Activated CD4-positive, alpha-beta T cell treated with anti-CD3 and anti-CD28 coated beads for 36 hours (primary cell): Measurements from ENCODE around the gene LRRC8E. TPM values are rescaled to one million over a fixed set of nuclear protein-coding genes. Genes with fewer than 3 reads are reported as not detected.
"Not testable (repeated sequence)": the region's sequence is repeated elsewhere in the genome, so short reads cannot be mapped to it uniquely, and the experiment has no call there.

ENCODE experiments used
- ATAC-seq: fragments of 200-7000 bp; cut with Tn5 transposase; one replicate; pipeline ENCODE4 v1.10.0; 2021; ENCODE audit warnings: mild to moderate bottlenecking, moderate library complexity
- CTCF ChIA-PET: fragments of 350-600 bp; sonication (Branson Sonifier 250); formaldehyde crosslinking; loops from one replicate; lab custom pipeline; 2021; ENCODE audit warnings: antibody characterized with exemption; lab: Charles Lee
- POLR2A ChIA-PET: fragments of 350-600 bp; sonication (Branson Sonifier 250); formaldehyde crosslinking; loops from one replicate; lab custom pipeline; 2021; ENCODE audit warnings: antibody characterized with exemption, inconsistent platforms; lab: Charles Lee
- DNase-seq: peaks from one replicate; pipeline ENCODE4 v3.0.0-alpha.2; 2020
- H3K27ac Mint-ChIP-seq: one replicate; pipeline ENCODE4 v1.8.0; 2021; ENCODE audit warnings: mixed read lengths
- H3K27me3 Mint-ChIP-seq: one replicate; pipeline ENCODE4 v1.8.0; 2021; ENCODE audit warnings: mixed read lengths
- H3K36me3 Mint-ChIP-seq: one replicate; pipeline ENCODE4 v1.8.0; 2021; ENCODE audit warnings: low read depth, mixed read lengths
- H3K4me1 Mint-ChIP-seq: one replicate; pipeline ENCODE4 v1.8.0; 2021; ENCODE audit warnings: mixed read lengths
- H3K4me3 Mint-ChIP-seq: one replicate; pipeline ENCODE4 v1.8.0; 2021; ENCODE audit warnings: mild to moderate bottlenecking, moderate library complexity, mixed read lengths
- H3K9me3 Mint-ChIP-seq: one replicate; pipeline ENCODE4 v1.8.0; 2021; ENCODE audit warnings: low read depth, mixed read lengths
- intact Hi-C, 2 experiments: fragments of 100-400 bp; cut with DNase I in 1 of 2; cut with micrococcal nuclease in 1 of 2; formaldehyde crosslinking; loops; one replicate each; pipeline versions ENCODE4 v1.14.2 to v1.15.1; 2022 to 2024; cut with DNase I, micrococcal nuclease
- total RNA-seq, 2 experiments: library from RNA; stranded (reverse); gene quantifications; one replicate each; pipeline ENCODE4 v1.2.3, GENCODE V29; 2021

The LRRC8E gene
- total RNA-seq, 2 experiments from 2014 or later, result not detected

DNA sequence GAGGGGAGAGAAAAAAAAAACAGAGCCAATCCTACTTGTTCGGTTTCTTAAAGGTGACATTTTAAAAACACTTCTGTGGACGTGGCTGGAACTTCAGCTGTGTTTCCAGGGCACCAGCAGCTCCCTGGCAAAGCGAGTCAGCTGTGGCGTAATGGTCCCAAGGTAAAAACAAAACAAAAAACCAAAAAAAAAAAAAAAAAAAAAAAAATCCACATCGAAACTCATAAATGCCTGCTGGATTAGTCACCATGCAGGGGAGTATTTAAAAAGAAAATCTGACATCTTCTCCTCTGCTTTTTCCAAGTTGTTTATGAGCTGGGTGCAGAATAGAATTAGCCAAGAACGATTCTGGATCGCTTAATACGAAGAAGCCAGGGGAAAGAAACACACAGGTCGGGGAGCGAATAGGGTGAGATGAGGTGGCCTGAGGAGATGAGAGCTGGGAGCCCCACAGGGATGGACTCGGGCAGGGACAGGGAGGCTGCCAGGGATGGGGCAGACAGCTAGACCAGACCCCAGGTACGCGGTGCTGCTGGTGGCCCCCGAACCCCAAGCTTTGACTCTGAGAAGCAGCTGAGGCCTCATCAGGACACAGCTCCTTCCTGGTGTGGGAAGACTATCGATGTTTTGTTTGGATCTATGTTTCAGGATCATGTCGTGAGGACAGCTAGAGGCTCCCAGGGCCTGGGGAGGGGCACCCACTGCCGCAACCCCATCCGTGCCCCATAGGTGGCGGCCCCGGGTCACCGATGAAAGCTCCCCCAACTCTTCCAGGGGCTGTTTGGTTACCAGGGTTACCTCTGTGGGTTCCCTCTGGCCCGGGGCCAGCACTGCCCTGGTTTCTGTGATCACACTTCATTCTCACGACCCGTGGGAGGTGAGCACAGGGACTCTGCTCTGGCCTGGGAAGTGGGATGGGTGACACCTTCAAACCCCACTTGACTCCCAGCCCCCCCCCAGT lies 40.7 kb downstream of the LRRC8E start:
- H3K27me3 Mint-ChIP-seq, result peaks cover 1% of the 10 kb centered on the region
- peaks cover 20% of the 10 kb centered on the region for H3K36me3 Mint-ChIP-seq
- intact Hi-C loops, result no loop called here
- POLR2A ChIA-PET, result interaction anchor here (0.7 to 2.1 kb wide), 5 partner anchors 11 to 41 kb away, joined by 3 to 9 read pairs (median 4); partner anchors contain the start of gene TIMM44
- H3K4me1 Mint-ChIP-seq, result peaks cover 22% of the 10 kb centered on the region
- no peak overlapping the region for H3K27ac Mint-ChIP-seq
- ATAC-seq, result peak; percentile 38
- DNase-seq, result peak; percentile 81
- CTCF ChIA-PET, result interaction anchor here (0.6 to 2.5 kb wide), 11 partner anchors 9 to 728 kb away, joined by 3 to 14 read pairs (median 4); partner anchors contain the start of genes SNAPC2 and TIMM44
- H3K4me3 Mint-ChIP-seq, result no peak overlapping the region
- H3K9me3 Mint-ChIP-seq, result no peaks in the 10 kb centered on the region

DNA sequence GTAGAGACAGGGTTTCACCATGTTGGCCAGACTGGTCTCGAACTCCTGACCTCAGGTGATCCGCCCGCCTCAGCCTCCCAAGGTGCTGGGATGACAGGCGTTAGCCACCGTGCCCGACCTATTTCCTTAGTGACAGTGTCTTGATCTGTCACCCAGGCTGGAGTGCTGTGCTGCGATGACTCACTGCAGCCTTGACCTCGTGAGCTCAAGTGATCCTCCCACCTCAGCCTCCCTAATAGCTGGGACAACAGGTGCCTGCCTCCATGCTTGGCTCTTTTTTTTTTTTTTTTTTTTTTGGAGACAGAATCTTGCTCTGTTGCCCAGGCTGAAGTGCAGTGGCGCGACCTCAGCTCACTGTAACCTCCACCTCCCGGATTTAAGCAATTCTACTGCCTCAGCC lies 41.7 kb downstream of the LRRC8E start:
- CTCF ChIA-PET, result interaction anchor here (0.7 to 2.5 kb wide), 3 partner anchors 8 to 76 kb away, joined by 3 to 14 read pairs (median 12); partner anchors contain the start of gene TIMM44
- intact Hi-C loops, H3K27ac Mint-ChIP-seq, H3K4me3 Mint-ChIP-seq, H3K27me3 Mint-ChIP-seq, H3K9me3 Mint-ChIP-seq, DNase-seq, ATAC-seq: not testable (repeated sequence)
- peaks cover 22% of the 10 kb centered on the region for H3K4me1 Mint-ChIP-seq
- H3K36me3 Mint-ChIP-seq, result peaks cover 24% of the 10 kb centered on the region
- POLR2A ChIA-PET, result interaction anchor here (0.8 to 2.1 kb wide), 4 partner anchors 9 to 14 kb away, joined by 3 to 9 read pairs (median 4); partner anchors contain the start of gene TIMM44

DNA sequence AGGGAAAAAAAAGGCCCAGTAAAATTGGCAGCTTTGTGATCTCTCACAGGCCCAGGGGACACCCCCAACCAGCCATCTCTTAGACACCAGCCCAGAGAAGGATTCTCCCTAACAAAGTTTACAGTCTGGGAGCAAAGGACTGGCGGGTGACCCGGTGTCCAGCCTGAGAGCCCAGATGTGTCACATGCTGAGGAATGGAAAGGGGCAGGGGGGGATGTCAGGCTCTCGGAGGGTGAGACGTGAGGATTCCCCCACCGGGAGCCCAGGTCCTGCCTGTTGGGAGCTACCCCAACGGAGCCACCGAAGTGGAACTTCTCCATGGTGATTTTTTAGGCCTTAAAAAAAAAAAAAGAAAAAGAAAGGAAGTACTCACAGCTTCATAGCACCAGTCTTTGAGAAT lies 42.5 kb downstream of the LRRC8E start:
- intact Hi-C loops, result no loop called here
- ChIA-PET POLR2A (interaction anchor here (0.8 kb wide), 1 partner anchor 10 kb away, joined by 3 read pairs; no protein-coding TSS in a partner anchor), CTCF (interaction anchor here (0.8 to 2.5 kb wide), 2 partner anchors 13 to 192 kb away, joined by 3 to 14 read pairs; partner anchors contain the start of gene TIMM44)
- Mint-ChIP-seq H3K27me3 (no peaks in the 10 kb centered on the region), H3K4me1 (peaks cover 20% of the 10 kb centered on the region), H3K27ac (no peak overlapping the region), H3K9me3 (no peaks in the 10 kb centered on the region), H3K36me3 (peaks cover 28% of the 10 kb centered on the region), H3K4me3 (no peak overlapping the region)
- ATAC-seq, result no peak
- no peak for DNase-seq

DNA sequence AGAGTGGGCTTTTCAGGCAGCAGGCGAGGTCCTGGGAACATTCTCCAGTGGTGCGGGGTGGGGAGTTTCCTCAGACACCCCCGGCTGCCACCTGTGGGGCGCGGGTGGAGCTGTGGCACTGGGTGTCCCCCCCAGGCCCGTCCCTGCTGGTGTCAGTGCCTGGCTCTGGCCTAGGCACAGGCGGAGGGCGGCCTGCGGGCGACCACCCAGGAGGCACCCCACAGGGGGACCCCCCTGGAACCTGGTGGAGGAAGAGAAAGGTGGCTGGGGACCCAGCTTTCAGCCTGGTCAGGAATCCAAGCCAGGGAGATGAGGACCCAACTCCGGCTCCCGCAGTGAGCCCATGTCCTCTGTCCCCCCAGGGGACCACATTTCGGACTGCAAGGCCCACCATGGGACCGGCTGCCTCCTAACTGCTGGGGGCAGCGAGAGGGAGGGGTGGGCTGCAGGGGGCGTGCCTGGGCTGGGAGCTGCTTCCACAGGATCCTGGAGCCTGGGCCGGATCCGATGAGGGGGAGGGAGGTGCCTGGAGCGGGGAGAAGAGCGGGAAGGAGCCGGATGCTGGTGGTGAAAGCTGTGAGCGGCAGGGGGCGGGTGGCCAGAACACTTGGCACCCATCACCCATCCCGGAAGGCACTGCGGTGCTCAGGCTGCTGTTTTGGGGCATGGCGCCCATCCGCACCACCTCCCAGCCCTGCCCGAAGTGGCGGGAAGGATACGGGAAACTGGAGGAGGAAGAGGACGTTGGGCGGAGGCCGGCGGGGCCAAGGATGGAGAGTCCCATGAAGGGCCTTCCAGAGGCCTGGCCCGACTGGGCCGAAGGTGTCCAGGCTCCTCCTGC lies 43.1 kb downstream of the LRRC8E start:
- Mint-ChIP-seq H3K27ac (no peak overlapping the region), H3K4me3 (no peak overlapping the region)

DNA sequence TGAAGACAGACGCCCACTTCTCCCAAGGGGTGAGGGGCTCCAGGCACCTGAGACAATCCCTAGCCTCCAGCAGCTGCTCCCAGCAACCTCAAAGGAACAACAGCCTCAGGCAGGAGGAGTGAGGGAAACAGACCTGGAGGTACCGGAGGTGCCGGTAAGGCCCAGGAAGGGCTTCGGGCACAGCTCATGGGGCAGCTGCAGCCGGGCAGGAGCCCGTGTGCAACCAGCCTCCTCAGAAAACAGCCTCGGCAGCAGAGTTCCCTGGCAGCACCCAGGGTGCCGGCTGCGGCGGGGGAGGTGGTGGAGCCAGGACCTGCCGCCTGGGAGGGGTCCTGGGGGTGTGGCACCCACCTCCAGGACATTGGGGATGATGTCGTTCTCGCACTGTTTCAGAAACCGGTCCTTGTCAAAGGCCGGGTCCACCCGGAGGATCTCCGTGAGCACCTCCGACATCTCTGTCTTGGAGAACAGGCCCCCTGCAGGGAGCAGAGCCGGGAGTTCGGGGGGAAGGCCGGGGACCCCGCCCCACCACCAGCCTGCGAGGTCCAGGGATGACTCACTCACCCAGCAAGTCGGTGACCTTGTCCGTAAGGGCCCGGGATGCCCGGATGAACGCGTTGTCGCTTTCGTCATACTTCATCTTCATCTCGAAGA lies 44.1 kb downstream of the LRRC8E start:
- Mint-ChIP-seq H3K27ac (no peak overlapping the region), H3K4me1 (peaks cover 16% of the 10 kb centered on the region), H3K27me3 (no peaks in the 10 kb centered on the region), H3K36me3 (peaks cover 35% of the 10 kb centered on the region), H3K4me3 (no peak overlapping the region), H3K9me3 (no peaks in the 10 kb centered on the region)
- ATAC-seq (no peak), DNase-seq (no peak)
- intact Hi-C loops, result no loop called here
- ChIA-PET CTCF (no interaction called here), POLR2A (no interaction called here)

More for the DNA sequence above, 43.1 kb downstream of the LRRC8E start:
- Mint-ChIP-seq H3K27me3 (no peaks in the 10 kb centered on the region), H3K4me1 (peaks cover 17% of the 10 kb centered on the region), H3K9me3 (no peaks in the 10 kb centered on the region), H3K36me3 (peaks cover 32% of the 10 kb centered on the region)
- intact Hi-C loops, result no loop called here
- POLR2A ChIA-PET, result no interaction called here
- CTCF ChIA-PET, result interaction anchor here (0.8 kb wide), 1 partner anchor 193 kb away, joined by 3 read pairs; no protein-coding TSS in a partner anchor
- ATAC-seq (no peak), DNase-seq (no peak)

DNA sequence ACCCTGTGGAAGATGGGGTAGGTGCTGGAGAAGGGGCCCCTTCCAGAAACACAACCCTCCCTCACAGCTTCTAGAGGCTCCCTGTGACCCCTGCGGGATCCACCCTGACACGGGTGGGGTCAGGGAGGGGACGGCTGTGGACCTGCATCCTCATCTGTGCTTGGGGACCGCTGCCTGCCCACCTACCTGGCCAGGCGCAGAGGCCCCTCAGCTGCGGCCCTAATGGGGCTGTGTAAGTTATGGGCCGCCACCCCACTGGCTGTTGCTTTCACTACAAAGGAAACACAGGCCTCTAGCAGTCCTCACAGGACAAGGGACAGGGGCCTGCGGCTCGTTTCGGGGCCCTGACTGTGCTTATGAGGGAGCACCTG lies 44.6 kb downstream of the LRRC8E start:
- DNase-seq, result no peak
- Mint-ChIP-seq H3K4me1 (peaks cover 16% of the 10 kb centered on the region), H3K4me3 (no peak overlapping the region), H3K36me3 (peaks cover 39% of the 10 kb centered on the region), H3K27ac (no peak overlapping the region), H3K9me3 (no peaks in the 10 kb centered on the region), H3K27me3 (no peaks in the 10 kb centered on the region)
- no peak for ATAC-seq
- intact Hi-C loops, result no loop called here
- CTCF ChIA-PET, result no interaction called here
- POLR2A ChIA-PET, result no interaction called here

DNA sequence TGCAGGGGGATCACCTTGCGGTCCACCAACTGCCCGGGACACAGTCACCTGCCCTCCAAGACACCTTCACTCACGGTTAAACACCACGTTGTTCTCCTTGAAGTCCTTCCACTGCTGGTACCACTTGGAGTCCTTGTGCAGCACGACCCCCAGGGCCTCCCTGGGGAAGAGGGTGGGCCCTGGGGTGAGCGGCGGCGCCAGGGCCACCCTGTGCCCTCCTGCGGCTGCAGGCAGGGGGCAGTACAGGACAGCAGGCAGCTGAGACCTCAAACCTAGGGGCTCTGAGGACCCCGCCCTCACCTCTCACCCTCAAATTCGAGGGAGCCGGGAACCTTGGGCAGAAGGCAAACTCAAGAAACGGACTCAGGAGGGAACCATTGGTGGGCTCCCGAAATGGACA lies 45.1 kb downstream of the LRRC8E start:
- peaks cover 39% of the 10 kb centered on the region for H3K36me3 Mint-ChIP-seq

DNA sequence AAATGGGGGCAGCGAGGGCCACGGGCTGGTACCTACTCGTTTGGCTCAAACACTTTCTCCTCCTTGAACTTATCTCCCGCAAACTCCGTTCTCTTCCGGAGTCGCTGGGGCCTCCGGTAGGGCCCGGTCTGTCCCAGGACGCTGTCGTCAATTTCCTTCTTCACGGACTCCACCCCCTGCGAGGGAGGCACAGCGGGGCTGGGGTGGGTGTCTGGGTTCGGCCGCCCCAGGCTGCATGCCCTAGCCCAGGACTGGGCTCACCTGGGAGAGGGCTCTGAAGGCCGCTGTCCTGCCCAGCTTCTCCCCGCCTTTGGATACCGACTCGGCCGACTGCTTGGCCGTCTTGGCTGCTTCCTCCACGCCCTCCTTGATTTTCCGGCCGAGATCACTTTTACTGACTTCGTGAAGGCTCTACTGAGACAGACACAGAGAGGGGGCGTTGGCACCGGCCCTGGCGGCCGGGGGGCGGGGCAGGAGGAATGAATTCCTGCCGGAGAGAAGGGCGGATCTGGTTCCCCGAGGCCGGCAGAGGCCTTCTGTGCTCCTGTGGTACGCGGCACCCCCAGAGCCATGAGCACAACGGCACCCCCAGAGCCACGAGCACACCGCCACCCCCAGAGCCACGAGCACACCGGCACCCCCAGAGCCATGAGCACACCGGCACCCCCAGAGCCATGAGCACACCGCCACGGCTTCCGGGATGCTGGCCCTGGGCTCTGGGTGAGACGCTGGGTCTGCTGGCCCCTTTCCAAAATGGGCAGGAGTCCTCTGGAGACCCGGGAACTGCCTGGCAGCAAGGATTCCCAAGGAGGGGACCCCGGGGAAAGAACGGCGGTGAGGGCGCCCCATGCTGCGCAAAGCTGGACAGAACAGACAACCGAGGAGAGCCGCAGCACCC lies 45.8 kb downstream of the LRRC8E start:
- Mint-ChIP-seq H3K36me3 (peaks cover 40% of the 10 kb centered on the region), H3K4me1 (peaks cover 11% of the 10 kb centered on the region), H3K27ac (no peak overlapping the region), H3K27me3 (no peaks in the 10 kb centered on the region), H3K4me3 (no peak overlapping the region), H3K9me3 (no peaks in the 10 kb centered on the region)
- DNase-seq (no peak), ATAC-seq (no peak)
- ChIA-PET CTCF (no interaction called here), POLR2A (no interaction called here)
- intact Hi-C loops, result no loop called here

More for the DNA sequence above, 45.1 kb downstream of the LRRC8E start:
- POLR2A ChIA-PET, result no interaction called here
- Mint-ChIP-seq H3K4me3 (no peak overlapping the region), H3K27ac (no peak overlapping the region), H3K27me3 (no peaks in the 10 kb centered on the region), H3K9me3 (no peaks in the 10 kb centered on the region), H3K4me1 (peaks cover 12% of the 10 kb centered on the region)
- CTCF ChIA-PET, result no interaction called here
- no peak for DNase-seq
- ATAC-seq, result no peak
- intact Hi-C loops, result no loop called here

DNA sequence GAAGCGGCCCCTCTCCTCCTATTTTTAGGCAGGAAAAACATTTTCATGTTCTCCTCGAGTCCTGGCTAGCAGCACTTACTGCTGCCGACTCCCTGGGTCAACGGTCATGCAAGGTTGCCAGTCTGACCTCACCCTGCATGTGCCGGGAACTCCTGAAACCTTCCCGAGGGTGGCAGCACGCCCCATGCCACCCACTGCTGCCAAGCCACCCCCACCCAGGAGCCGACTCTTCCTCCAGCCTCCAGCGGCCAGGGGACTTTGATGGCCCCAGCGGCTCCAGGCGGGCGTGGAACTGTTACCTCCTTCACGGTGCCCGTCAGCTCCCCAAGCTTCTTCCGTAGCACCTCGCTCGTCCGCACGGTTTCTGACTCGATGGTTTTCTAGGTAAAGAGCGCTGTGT lies 46.5 kb downstream of the LRRC8E start:
- intact Hi-C loops, result no loop called here
- CTCF ChIA-PET, result no interaction called here
- DNase-seq (no peak), ATAC-seq (no peak)
- Mint-ChIP-seq H3K36me3 (peaks cover 39% of the 10 kb centered on the region), H3K4me3 (no peak overlapping the region), H3K27ac (no peak overlapping the region), H3K27me3 (no peaks in the 10 kb centered on the region), H3K4me1 (peaks cover 6% of the 10 kb centered on the region), H3K9me3 (no peaks in the 10 kb centered on the region)
- POLR2A ChIA-PET, result no interaction called here

DNA sequence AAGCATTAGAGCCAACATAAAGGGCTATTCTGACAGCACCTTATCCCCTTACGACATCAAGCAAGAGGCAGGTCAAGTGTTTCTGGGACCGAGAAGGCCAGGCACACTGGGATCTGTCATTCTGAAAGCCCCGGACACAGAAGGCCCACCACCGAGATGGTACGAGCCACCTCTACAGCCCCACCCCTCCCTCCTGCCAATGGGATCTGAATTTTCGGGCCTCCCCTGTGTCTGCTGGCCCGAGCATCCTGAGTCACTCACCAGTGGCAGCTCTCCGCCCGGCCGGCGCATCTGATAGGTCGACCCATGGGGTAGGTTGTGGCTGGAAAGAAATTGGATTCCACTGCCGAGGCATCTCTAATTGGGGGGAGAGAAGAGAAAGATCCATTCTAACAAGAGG lies 52.5 kb downstream of the LRRC8E start:
- no peaks in the 10 kb centered on the region for H3K27me3 Mint-ChIP-seq
- DNase-seq, result no peak
- ChIA-PET CTCF (interaction anchor here (0.8 to 2.2 kb wide), 2 partner anchors 12 to 79 kb away, joined by 4 to 7 read pairs; no protein-coding TSS in a partner anchor), POLR2A (no interaction called here)
- no peak overlapping the region for H3K4me3 Mint-ChIP-seq
- H3K27ac Mint-ChIP-seq, result peak overlapping the region; percentile 25
- H3K4me1 Mint-ChIP-seq, result peaks cover 30% of the 10 kb centered on the region
- intact Hi-C loops, result loop anchor here in 1 of 2 experiments (5.0 to 10.0 kb wide), 2 partner anchors 314 to 381 kb away; partner anchors contain the start of genes NDUFA7 and RPS28
- peaks cover 29% of the 10 kb centered on the region for H3K36me3 Mint-ChIP-seq
- ATAC-seq, result no peak
- H3K9me3 Mint-ChIP-seq, result no peaks in the 10 kb centered on the region
